Measurements from ENCODE around the gene TSHB. TPM values are rescaled to one million over a fixed set of nuclear protein-coding genes. Genes with fewer than 3 reads are reported as not detected.

Gene TSHB
- total RNA-seq, 6 experiments from 2014 or later = not detected

- intact Hi-C loops (cut with DNase I) = no loop called here
- Histone ChIP-seq H3K9me3 (no peaks in the 10 kb centered on the region), H3K36me3 (no peaks in the 10 kb centered on the region), H3K4me3 (no peak overlapping the region), H3K27me3 (no peaks in the 10 kb centered on the region), H3K27ac (no peak overlapping the region), H3K4me1 (no peaks in the 10 kb centered on the region)
- TF ChIP-seq POLR2A (IDR thresholded peaks at IDR 0.05) (no peak), CTCF (IDR thresholded peaks at IDR 0.05) (no peak)
- WGBS (ENCODE audit: insufficient coverage, low coverage, low lambda C conversion rate, missing lambda C conversion rate) = 78% methylated on average over 2 of the region's 7 CpGs
- no peak for ATAC-seq
- no peak for DNase-seq
Measured at GRCh38 chr1:115069659-115070308, 40.2 kb downstream of the TSHB start.

- intact Hi-C loops (cut with DNase I) = no loop called here
- no peak overlapping the region for H3K4me3 ChIP-seq
Measured at GRCh38 chr1:115071012-115071664, 41.5 kb downstream of the TSHB start.

GRCh38 chr1:115073298-115074087 lies 43.9 kb downstream of the TSHB start:
- H3K9me3 ChIP-seq = no peaks in the 10 kb centered on the region
- no peak overlapping the region for H3K27ac ChIP-seq
- no peak for DNase-seq
- H3K36me3 ChIP-seq = no peaks in the 10 kb centered on the region
- TF ChIP-seq POLR2A (IDR thresholded peaks at IDR 0.05) (no peak), CTCF (IDR thresholded peaks at IDR 0.05) (no peak)
- no peak for ATAC-seq
- intact Hi-C loops (cut with DNase I) = no loop called here
- H3K4me3 ChIP-seq = no peak overlapping the region
- 36% methylated on average over 5 of the region's 10 CpGs for WGBS (ENCODE audit: insufficient coverage, low coverage, low lambda C conversion rate, missing lambda C conversion rate)
- no peaks in the 10 kb centered on the region for H3K27me3 ChIP-seq
- no peaks in the 10 kb centered on the region for H3K4me1 ChIP-seq

More at GRCh38 chr1:115071012-115071664, 41.5 kb downstream of the TSHB start:
- no peak overlapping the region for H3K27ac ChIP-seq
- H3K27me3 ChIP-seq = no peaks in the 10 kb centered on the region
- no peak for ATAC-seq
- no peaks in the 10 kb centered on the region for H3K4me1 ChIP-seq
- no peak for DNase-seq
- no peaks in the 10 kb centered on the region for H3K36me3 ChIP-seq
- 64% methylated on average over 5 of the region's 6 CpGs for WGBS (ENCODE audit: insufficient coverage, low coverage, low lambda C conversion rate, missing lambda C conversion rate)
- TF ChIP-seq POLR2A (IDR thresholded peaks at IDR 0.05) (no peak), CTCF (IDR thresholded peaks at IDR 0.05) (no peak)
- H3K9me3 ChIP-seq = no peaks in the 10 kb centered on the region

GRCh38 chr1:115074839-115075534 lies 45.4 kb downstream of the TSHB start:
- WGBS (ENCODE audit: insufficient coverage, low coverage, low lambda C conversion rate, missing lambda C conversion rate) = 35% methylated on average over 8 of the region's 11 CpGs
- DNase-seq (no peak), ATAC-seq (no peak)
- H3K4me3 ChIP-seq = no peak overlapping the region
- TF ChIP-seq POLR2A (IDR thresholded peaks at IDR 0.05) = no peak
- no peak for TF ChIP-seq CTCF (IDR thresholded peaks at IDR 0.05)
- no peaks in the 10 kb centered on the region for H3K27me3 ChIP-seq
- H3K9me3 ChIP-seq = no peaks in the 10 kb centered on the region
- H3K4me1 ChIP-seq = no peaks in the 10 kb centered on the region
- H3K27ac ChIP-seq = no peak overlapping the region
- intact Hi-C loops (cut with DNase I) = no loop called here
- H3K36me3 ChIP-seq = no peaks in the 10 kb centered on the region

All from right lobe of liver (tissue), 6 donors.